Stimulated activated naive CD8-positive, alpha-beta T cell treated with anti-CD3 and anti-CD28 coated beads, Interleukin-15, amount 100 ng/mL, for 72 hours (primary cell): ENCODE measurements around the gene PXDC1.

Experiments used
- ATAC-seq: fragments of 150-1000 bp; cut with Tn5 transposase; 2 replicates; pipeline ENCODE4 v1.10.0; 2021; ENCODE audit warnings: mild to moderate bottlenecking, moderate library complexity
- DNase-seq, 2 donors: peaks; one replicate each; pipeline ENCODE4 v3.0.0; 2021 to 2022
- H3K27ac Mint-ChIP-seq, 2 donors: one replicate each; pipeline ENCODE4 v1.8.0; 2022; ENCODE audit warnings: mild to moderate bottlenecking in 2 of 2, mixed read lengths in 2 of 2, moderate library complexity in 2 of 2
- H3K27me3 Mint-ChIP-seq: one replicate; pipeline ENCODE4 v1.8.0; 2022; ENCODE audit warnings: mixed read lengths
- H3K4me1 Mint-ChIP-seq: one replicate; pipeline ENCODE4 v1.8.0; 2022; ENCODE audit warnings: mild to moderate bottlenecking, mixed read lengths
- H3K4me3 Mint-ChIP-seq, 2 donors: one replicate each; pipeline ENCODE4 v1.8.0; 2022; ENCODE audit warnings: mild to moderate bottlenecking in 2 of 2, mixed read lengths in 2 of 2, moderate library complexity in 1 of 2
- H3K9me3 Mint-ChIP-seq, 2 donors: one replicate each; pipeline ENCODE4 v1.8.0; 2022; ENCODE audit warnings: mixed read lengths in 2 of 2

The PXDC1 gene

GRCh38 chr6:3746696-3747095, 4.8 kb downstream of the PXDC1 start:
- Mint-ChIP-seq H3K27ac (no peak overlapping the region), H3K27me3 (peaks cover 36% of the 10 kb centered on the region), H3K4me3 (no peak overlapping the region), H3K4me1 (peaks cover 22% of the 10 kb centered on the region), H3K9me3 (no peaks in the 10 kb centered on the region)
- ATAC-seq, result no peak
- no peak for DNase-seq

- DNase-seq (no peak), ATAC-seq (no peak)
- peaks cover 41% of the 10 kb centered on the region for H3K27me3 Mint-ChIP-seq
- H3K4me3 Mint-ChIP-seq, result no peak overlapping the region
- H3K27ac Mint-ChIP-seq, result peak overlapping the region in 1 of 2 donors; percentile 88
- H3K4me1 Mint-ChIP-seq, result peaks cover 22% of the 10 kb centered on the region
- no peaks in the 10 kb centered on the region for H3K9me3 Mint-ChIP-seq
Measured at GRCh38 chr6:3746119-3746691, 5.3 kb downstream of the PXDC1 start.

- H3K27ac Mint-ChIP-seq, result peak overlapping the region in 1 of 2 donors; percentile 88
- H3K4me3 Mint-ChIP-seq, result no peak overlapping the region
- H3K27me3 Mint-ChIP-seq, result peaks cover 47% of the 10 kb centered on the region
- no peaks in the 10 kb centered on the region for H3K9me3 Mint-ChIP-seq
- peaks cover 22% of the 10 kb centered on the region for H3K4me1 Mint-ChIP-seq
- DNase-seq, result no peak
- ATAC-seq, result no peak
Measured at GRCh38 chr6:3745566-3746118, 5.9 kb downstream of the PXDC1 start.

- ATAC-seq, result no peak
- Mint-ChIP-seq H3K27me3 (peaks cover 45% of the 10 kb centered on the region), H3K4me3 (no peak overlapping the region), H3K4me1 (peaks cover 22% of the 10 kb centered on the region), H3K27ac (no peak overlapping the region), H3K9me3 (no peaks in the 10 kb centered on the region)
- DNase-seq, result no peak
Measured at GRCh38 chr6:3744901-3745470, 6.5 kb downstream of the PXDC1 start.

GRCh38 chr6:3744211-3744900, 7.2 kb downstream of the PXDC1 start:
- ATAC-seq, result no peak
- no peak overlapping the region for H3K4me3 Mint-ChIP-seq
- H3K27ac Mint-ChIP-seq, result no peak overlapping the region
- H3K4me1 Mint-ChIP-seq, result peaks cover 22% of the 10 kb centered on the region
- DNase-seq, result no peak
- no peaks in the 10 kb centered on the region for H3K9me3 Mint-ChIP-seq
- peaks cover 39% of the 10 kb centered on the region for H3K27me3 Mint-ChIP-seq

- H3K4me3 Mint-ChIP-seq, result no peak overlapping the region
- ATAC-seq, result no peak
- H3K27ac Mint-ChIP-seq, result no peak overlapping the region
- peaks cover 32% of the 10 kb centered on the region for H3K27me3 Mint-ChIP-seq
- DNase-seq, result no peak
- H3K4me1 Mint-ChIP-seq, result peaks cover 22% of the 10 kb centered on the region
- H3K9me3 Mint-ChIP-seq, result no peaks in the 10 kb centered on the region
Measured at GRCh38 chr6:3743541-3743940, 8.0 kb downstream of the PXDC1 start.

- H3K27me3 Mint-ChIP-seq, result peaks cover 31% of the 10 kb centered on the region
- peak; percentile 80 for ATAC-seq
- peak overlapping the region; percentile 71 to 82 for H3K27ac Mint-ChIP-seq
Measured at GRCh38 chr6:3742426-3743344, 8.8 kb downstream of the PXDC1 start.

GRCh38 chr6:3742076-3742425, 9.5 kb downstream of the PXDC1 start:
- H3K4me3 Mint-ChIP-seq, result peak overlapping the region in 1 of 2 donors; percentile 57
- H3K27me3 Mint-ChIP-seq, result peaks cover 31% of the 10 kb centered on the region
- DNase-seq (no peak), ATAC-seq (no peak)
- peaks cover 22% of the 10 kb centered on the region for H3K4me1 Mint-ChIP-seq
- H3K9me3 Mint-ChIP-seq, result no peaks in the 10 kb centered on the region
- peak overlapping the region in 1 of 2 donors; percentile 71 for H3K27ac Mint-ChIP-seq

More at GRCh38 chr6:3742426-3743344, 8.8 kb downstream of the PXDC1 start:
- peak overlapping the region; percentile 39 to 65 for H3K4me3 Mint-ChIP-seq
- no peaks in the 10 kb centered on the region for H3K9me3 Mint-ChIP-seq
- peak; percentile 84 to 85 for DNase-seq
- peaks cover 22% of the 10 kb centered on the region for H3K4me1 Mint-ChIP-seq

GRCh38 chr6:3741477-3741871, 10.0 kb downstream of the PXDC1 start:
- Mint-ChIP-seq H3K9me3 (no peaks in the 10 kb centered on the region), H3K27me3 (peaks cover 33% of the 10 kb centered on the region), H3K4me1 (peaks cover 22% of the 10 kb centered on the region), H3K4me3 (no peak overlapping the region), H3K27ac (no peak overlapping the region)
- DNase-seq (no peak), ATAC-seq (no peak)

GRCh38 chr6:3740551-3741476, 10.7 kb downstream of the PXDC1 start:
- no peak for ATAC-seq
- H3K4me3 Mint-ChIP-seq, result no peak overlapping the region
- peaks cover 17% of the 10 kb centered on the region for H3K4me1 Mint-ChIP-seq
- no peak for DNase-seq
- no peak overlapping the region for H3K27ac Mint-ChIP-seq
- peaks cover 33% of the 10 kb centered on the region for H3K27me3 Mint-ChIP-seq
- no peaks in the 10 kb centered on the region for H3K9me3 Mint-ChIP-seq

GRCh38 chr6:3739311-3739897, 12.1 kb downstream of the PXDC1 start:
- ATAC-seq (no peak), DNase-seq (no peak)
- peaks cover 13% of the 10 kb centered on the region for H3K4me1 Mint-ChIP-seq
- peaks cover 36% of the 10 kb centered on the region for H3K27me3 Mint-ChIP-seq
- H3K27ac Mint-ChIP-seq, result no peak overlapping the region
- no peaks in the 10 kb centered on the region for H3K9me3 Mint-ChIP-seq
- H3K4me3 Mint-ChIP-seq, result no peak overlapping the region

- ATAC-seq, result no peak
- no peak overlapping the region for H3K27ac Mint-ChIP-seq
Measured at GRCh38 chr6:3738381-3739131, 13.0 kb downstream of the PXDC1 start.

GRCh38 chr6:3737831-3738210, 13.7 kb downstream of the PXDC1 start:
- Mint-ChIP-seq H3K4me1 (peaks cover 8% of the 10 kb centered on the region), H3K9me3 (no peaks in the 10 kb centered on the region), H3K4me3 (no peak overlapping the region), H3K27ac (no peak overlapping the region), H3K27me3 (peaks cover 43% of the 10 kb centered on the region)
- DNase-seq (no peak), ATAC-seq (no peak)

More at GRCh38 chr6:3738381-3739131, 13.0 kb downstream of the PXDC1 start:
- DNase-seq, result no peak
- no peak overlapping the region for H3K4me3 Mint-ChIP-seq
- no peaks in the 10 kb centered on the region for H3K9me3 Mint-ChIP-seq
- peaks cover 41% of the 10 kb centered on the region for H3K27me3 Mint-ChIP-seq
- peaks cover 13% of the 10 kb centered on the region for H3K4me1 Mint-ChIP-seq
